OCI-LY3 (cell line): ENCODE data around the gene GPR150.

Source experiments
- CTCF ChIP-seq: fragments of 200-600, 300-600 bp; sonication (generic); IDR thresholded peaks from 2 replicates; pipeline ENCODE4 v1.5.1; 2014; ENCODE audit warnings: antibody characterized with exemption, low read length, low read depth
- EZH2phosphoT487 ChIP-seq: fragments of 200-600 bp; shearing (Covaris generic); IDR thresholded peaks from 2 replicates; pipeline ENCODE4 v1.6.1; 2018; ENCODE audit warnings: antibody characterized with exemption, mixed run types, low read depth

- TF ChIP-seq CTCF: no peak
- no peak for TF ChIP-seq EZH2phosphoT487
Observed at GRCh38 chr5:95627971-95628810, 8.3 kb downstream of the GPR150 start.
